Right kidney (tissue), 9 donors: Measurements from ENCODE around the gene DCTN5.
"Not testable (repeated sequence)": the region's sequence is repeated elsewhere in the genome, so short reads cannot be mapped to it uniquely, and the experiment has no call there.

Experiments used
- DNase-seq: peaks from one replicate; pipeline ENCODE4 v3.0.0-alpha.2; 2016
- long read RNA-seq, 8 donors: transcript quantifications; one replicate each; lab custom pipeline, GENCODE V29; 2026

DCTN5 gene
- long read RNA-seq, donor 1, full-length matches to known transcripts: 55 of 55 reads
- long read RNA-seq, donor 1, partial matches to known transcripts: 0 of 55 reads
- long read RNA-seq, donor 1, other reads (novel, unspliced or antisense): 0 of 55 reads
- long read RNA-seq, donor 2, full-length matches to known transcripts: 30 of 30 reads
- long read RNA-seq, donor 2, partial matches to known transcripts: 0 of 30 reads
- long read RNA-seq, donor 2, other reads (novel, unspliced or antisense): 0 of 30 reads
- long read RNA-seq, donor 3, full-length matches to known transcripts: 31 of 31 reads
- long read RNA-seq, donor 3, partial matches to known transcripts: 0 of 31 reads
- long read RNA-seq, donor 3, other reads (novel, unspliced or antisense): 0 of 31 reads
- long read RNA-seq, donor 4, full-length matches to known transcripts: 42 of 42 reads
- long read RNA-seq, donor 4, partial matches to known transcripts: 0 of 42 reads
- long read RNA-seq, donor 4, other reads (novel, unspliced or antisense): 0 of 42 reads
- long read RNA-seq, donor 5, full-length matches to known transcripts: 45 of 45 reads
- long read RNA-seq, donor 5, partial matches to known transcripts: 0 of 45 reads
- long read RNA-seq, donor 5, other reads (novel, unspliced or antisense): 0 of 45 reads
- long read RNA-seq, donor 6, full-length matches to known transcripts: 44 of 44 reads
- long read RNA-seq, donor 6, partial matches to known transcripts: 0 of 44 reads
- long read RNA-seq, donor 6, other reads (novel, unspliced or antisense): 0 of 44 reads
- long read RNA-seq, donor 7: 0 reads
- long read RNA-seq, donor 8, full-length matches to known transcripts: 54 of 54 reads
- long read RNA-seq, donor 8, partial matches to known transcripts: 0 of 54 reads
- long read RNA-seq, donor 8, other reads (novel, unspliced or antisense): 0 of 54 reads

- peak; percentile 85 for DNase-seq
These were observed at the start of gene DCTN5, which contains the start of gene PALB2 for GRCh38 chr16:23640931-23641765. DCTN5 (plus strand) TSS chr16:23641466; CDS start chr16:23641543, 77 bp downstream. PALB2 (minus strand) TSS chr16:23641310; CDS start chr16:23641157, 153 bp downstream.

- DNase-seq: no peak
These were observed 47.1 kb upstream of the DCTN5 start for GRCh38 chr16:23594186-23594585.

- DNase-seq: peak; percentile 8
These were observed 45.9 kb upstream of the DCTN5 start for GRCh38 chr16:23595246-23595950.

GRCh38 chr16:23595951-23596720 is 45.1 kb upstream of the DCTN5 start, which contains the start of gene NDUFAB1:
NDUFAB1 (minus strand) TSS chr16:23596316; CDS start chr16:23596290, 26 bp downstream.
- peak; percentile 83 for DNase-seq

- DNase-seq: no peak
These were observed 44.1 kb upstream of the DCTN5 start for GRCh38 chr16:23597003-23597756.

GRCh38 chr16:23607726-23608125 is 33.5 kb upstream of the DCTN5 start:
- DNase-seq: no peak

- DNase-seq: no peak
These were observed 33.1 kb upstream of the DCTN5 start for GRCh38 chr16:23608194-23608593.

- no peak for DNase-seq
These were observed 31.3 kb upstream of the DCTN5 start for GRCh38 chr16:23609929-23610328.

GRCh38 chr16:23610905-23611304 is 30.4 kb upstream of the DCTN5 start:
- not testable (repeated sequence) for DNase-seq

GRCh38 chr16:23611936-23612335 is 29.3 kb upstream of the DCTN5 start:
- no peak for DNase-seq

GRCh38 chr16:23615805-23616204 is 25.5 kb upstream of the DCTN5 start:
- no peak for DNase-seq

- no peak for DNase-seq
These were observed 17.2 kb upstream of the DCTN5 start for GRCh38 chr16:23624092-23624491.

GRCh38 chr16:23629516-23629915 is 11.8 kb upstream of the DCTN5 start:
- no peak for DNase-seq

GRCh38 chr16:23631874-23632273 is 9.4 kb upstream of the DCTN5 start:
- DNase-seq: not testable (repeated sequence)

- no peak for DNase-seq
These were observed 6.7 kb upstream of the DCTN5 start for GRCh38 chr16:23634461-23635036.

- no peak for DNase-seq
These were observed 5.3 kb upstream of the DCTN5 start for GRCh38 chr16:23635958-23636357.

- no peak for DNase-seq
These were observed 693 bp upstream of the DCTN5 start for GRCh38 chr16:23640615-23640930.

- no peak for DNase-seq
These were observed 1.0 kb downstream of the DCTN5 start for GRCh38 chr16:23642246-23642774.
